ENCODE measurements around the gene MRM2. TPM values are rescaled to one million over a fixed set of nuclear protein-coding genes. Genes with fewer than 3 reads are reported as not detected.

Gene MRM2
- total RNA-seq: 10 to 100 TPM in 5 of 6 donors, 1 to 10 TPM in 1; 9.4 to 27.0 (median 23.0) TPM

GRCh38 chr7:2241580-2242540 is at the start of gene MRM2, which contains the start of gene NUDT1:
MRM2 (minus strand) TSS chr7:2242205; CDS start chr7:2242169, 36 bp downstream.
NUDT1 (plus strand) TSS chr7:2242226; CDS start chr7:2244575, 2,349 bp downstream.
- Histone ChIP-seq H3K9me3 (no peaks in the 10 kb centered on the region), H3K4me1 (peaks cover 8 to 51% (median 32%) of the 10 kb centered on the region in 4 donors), H3K36me3 (peaks cover 0 to 23% (median 15%) of the 10 kb centered on the region in 4 donors), H3K27ac (peak within 1 kb of the TSS; percentile 76 to 85 (median 78)), H3K27me3 (no peaks in the 10 kb centered on the region), H3K4me3 (peak within 1 kb of the TSS; percentile 84 to 100 (median 92))
- 0 to 2% methylated on average over 21 to 52 of the region's 81 CpGs for WGBS, 2 donors
- TF ChIP-seq EP300 (IDR thresholded peaks at IDR 0.05): no peak
- TF ChIP-seq POLR2A (IDR thresholded peaks at IDR 0.05): peak in 2 of 4 donors; percentile 49 to 83
- no peak for TF ChIP-seq CTCF (IDR thresholded peaks at IDR 0.05)
- TF ChIP-seq POLR2AphosphoS5 (IDR thresholded peaks at IDR 0.05): peak; percentile 86 to 88
- DNase-seq: peak; percentile 87 to 97
- ATAC-seq (ENCODE audit: low FRiP score in 2 of 2): peak; percentile 88 to 95

- Histone ChIP-seq H3K4me1 (no peaks in the 10 kb centered on the region), H3K27ac (no peak overlapping the region), H3K27me3 (no peaks in the 10 kb centered on the region), H3K36me3 (peaks cover 0 to 3% (median 0%) of the 10 kb centered on the region in 4 donors), H3K4me3 (no peak overlapping the region), H3K9me3 (no peaks in the 10 kb centered on the region)
- DNase-seq: no peak
- 95 to 96% methylated on average over 6 of the region's 6 CpGs for WGBS, 2 donors
- no peak for ATAC-seq (ENCODE audit: low FRiP score in 2 of 2)
- TF ChIP-seq EP300 (IDR thresholded peaks at IDR 0.05): no peak
- TF ChIP-seq POLR2A (IDR thresholded peaks at IDR 0.05): no peak
- no peak for TF ChIP-seq CTCF (IDR thresholded peaks at IDR 0.05)
- no peak for TF ChIP-seq POLR2AphosphoS5 (IDR thresholded peaks at IDR 0.05)
Measured at GRCh38 chr7:2290877-2291276, 48.9 kb upstream of the MRM2 start.

- H3K4me3 ChIP-seq: no peak overlapping the region
- no peaks in the 10 kb centered on the region for H3K4me1 ChIP-seq
- no peak for TF ChIP-seq CTCF (IDR thresholded peaks at IDR 0.05)
- no peak for TF ChIP-seq POLR2A (IDR thresholded peaks at IDR 0.05)
- TF ChIP-seq EP300 (IDR thresholded peaks at IDR 0.05): no peak
- TF ChIP-seq POLR2AphosphoS5 (IDR thresholded peaks at IDR 0.05): no peak
Measured at GRCh38 chr7:2289621-2290020, 47.6 kb upstream of the MRM2 start.

GRCh38 chr7:2289111-2289586 is 47.1 kb upstream of the MRM2 start:
- no peaks in the 10 kb centered on the region for H3K9me3 ChIP-seq
- peaks cover 0 to 3% (median 0%) of the 10 kb centered on the region in 4 donors for H3K36me3 ChIP-seq
- H3K27me3 ChIP-seq: no peaks in the 10 kb centered on the region
- no peak for TF ChIP-seq CTCF (IDR thresholded peaks at IDR 0.05)
- TF ChIP-seq EP300 (IDR thresholded peaks at IDR 0.05): no peak
- no peak for TF ChIP-seq POLR2AphosphoS5 (IDR thresholded peaks at IDR 0.05)
- TF ChIP-seq POLR2A (IDR thresholded peaks at IDR 0.05): no peak
- no peak overlapping the region for H3K4me3 ChIP-seq
- 83 to 86% methylated on average over 20 of the region's 20 CpGs for WGBS, 2 donors
- ATAC-seq (ENCODE audit: low FRiP score in 2 of 2): peak in 1 of 2 donors; percentile 43
- no peaks in the 10 kb centered on the region for H3K4me1 ChIP-seq
- no peak overlapping the region for H3K27ac ChIP-seq
- no peak for DNase-seq

More at GRCh38 chr7:2289621-2290020, 47.6 kb upstream of the MRM2 start:
- no peak overlapping the region for H3K27ac ChIP-seq
- H3K9me3 ChIP-seq: no peaks in the 10 kb centered on the region
- 87 to 94% methylated on average over 13 of the region's 13 CpGs for WGBS, 2 donors
- ATAC-seq (ENCODE audit: low FRiP score in 2 of 2) (no peak), DNase-seq (no peak)
- H3K27me3 ChIP-seq: no peaks in the 10 kb centered on the region
- peaks cover 0 to 3% (median 0%) of the 10 kb centered on the region in 4 donors for H3K36me3 ChIP-seq

Measured in upper lobe of left lung (tissue), 6 donors.